GM20000 (cell line): ENCODE data around the gene BMP8A.
A peak's percentile ranks its signal among the peaks of the same experiment; 100 is the strongest.
"Not testable (repeated sequence)": the region's sequence is repeated elsewhere in the genome, so short reads cannot be mapped to it uniquely, and the experiment has no call there.

Experiments used
- DNase-seq: peaks from one replicate; pipeline ENCODE4 v3.0.0; 2012; ENCODE audit warnings: low spot score
- CTCF ChIP-seq: IDR thresholded peaks from 2 replicates; pipeline ENCODE4 v1.5.1; 2012; ENCODE audit warnings: mild to moderate bottlenecking, control low read depth; ENCODE audit errors: extremely low read depth, missing control alignments

BMP8A gene

GRCh38 chr1:39522221-39522620 lies 30.8 kb downstream of the BMP8A start:
- DNase-seq, result not testable (repeated sequence)

GRCh38 chr1:39522661-39523567 lies 31.5 kb downstream of the BMP8A start:
- DNase-seq, result no peak
- no peak for TF ChIP-seq CTCF

DNA sequence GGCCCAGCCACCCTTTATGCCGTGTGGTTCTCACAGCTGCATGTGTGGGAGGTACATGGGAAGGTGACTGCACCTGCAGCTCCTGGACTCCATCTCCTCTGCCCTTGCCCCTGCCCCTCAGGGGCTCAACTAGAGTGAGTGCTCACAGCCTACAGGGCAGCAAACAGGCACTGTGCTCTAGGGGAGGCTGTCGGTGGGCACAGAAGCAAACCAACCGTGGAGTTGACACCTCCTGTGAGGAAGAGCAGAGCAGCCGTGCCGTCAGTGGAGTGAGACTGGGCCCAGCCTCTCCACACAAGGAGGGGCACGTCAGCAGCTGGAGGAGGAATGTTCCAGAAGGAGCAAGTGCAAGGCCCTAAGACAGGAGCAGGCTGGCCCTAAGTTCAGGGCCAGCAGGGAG lies 32.7 kb downstream of the BMP8A start:
- no peak for TF ChIP-seq CTCF
- no peak for DNase-seq

DNA sequence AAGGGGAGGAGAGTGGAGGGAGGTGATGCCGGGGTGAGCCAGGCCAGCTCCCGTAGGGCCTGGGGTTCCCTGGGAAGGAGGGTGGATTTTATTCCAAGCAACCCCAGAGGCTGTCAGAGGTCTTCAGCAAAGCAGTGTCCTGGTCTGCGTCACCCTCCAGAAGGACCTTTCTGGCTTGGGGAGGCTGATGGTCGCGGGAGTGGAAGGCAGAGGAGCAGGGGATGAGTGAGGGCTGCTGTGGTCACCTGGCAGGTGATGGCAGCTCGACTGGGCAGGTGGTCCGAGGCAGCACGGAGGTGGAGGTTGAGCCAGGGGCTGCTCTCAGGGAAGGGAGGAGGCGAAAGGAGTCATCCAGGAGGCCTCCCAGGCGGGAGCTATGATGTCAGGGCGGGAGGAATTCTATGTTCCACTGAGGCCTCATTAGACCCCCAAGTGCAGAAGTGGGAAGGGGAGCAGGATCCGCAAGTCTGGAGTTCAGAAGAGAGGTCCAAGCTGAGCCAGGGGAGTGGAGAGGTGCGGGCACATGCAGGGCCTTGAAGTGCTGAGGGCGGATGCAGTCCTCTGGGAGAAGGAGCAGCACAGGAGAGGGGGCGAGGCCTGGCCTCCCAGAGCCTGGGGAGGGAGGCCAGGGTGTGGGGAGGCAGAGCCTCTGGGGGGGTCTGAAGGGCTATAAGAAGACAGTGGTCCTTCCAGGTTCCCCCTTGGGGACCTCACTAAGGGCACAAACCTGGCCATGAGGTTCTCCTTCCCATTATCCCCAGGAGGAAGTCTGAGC lies 33.3 kb downstream of the BMP8A start:
- no peak for TF ChIP-seq CTCF

DNA sequence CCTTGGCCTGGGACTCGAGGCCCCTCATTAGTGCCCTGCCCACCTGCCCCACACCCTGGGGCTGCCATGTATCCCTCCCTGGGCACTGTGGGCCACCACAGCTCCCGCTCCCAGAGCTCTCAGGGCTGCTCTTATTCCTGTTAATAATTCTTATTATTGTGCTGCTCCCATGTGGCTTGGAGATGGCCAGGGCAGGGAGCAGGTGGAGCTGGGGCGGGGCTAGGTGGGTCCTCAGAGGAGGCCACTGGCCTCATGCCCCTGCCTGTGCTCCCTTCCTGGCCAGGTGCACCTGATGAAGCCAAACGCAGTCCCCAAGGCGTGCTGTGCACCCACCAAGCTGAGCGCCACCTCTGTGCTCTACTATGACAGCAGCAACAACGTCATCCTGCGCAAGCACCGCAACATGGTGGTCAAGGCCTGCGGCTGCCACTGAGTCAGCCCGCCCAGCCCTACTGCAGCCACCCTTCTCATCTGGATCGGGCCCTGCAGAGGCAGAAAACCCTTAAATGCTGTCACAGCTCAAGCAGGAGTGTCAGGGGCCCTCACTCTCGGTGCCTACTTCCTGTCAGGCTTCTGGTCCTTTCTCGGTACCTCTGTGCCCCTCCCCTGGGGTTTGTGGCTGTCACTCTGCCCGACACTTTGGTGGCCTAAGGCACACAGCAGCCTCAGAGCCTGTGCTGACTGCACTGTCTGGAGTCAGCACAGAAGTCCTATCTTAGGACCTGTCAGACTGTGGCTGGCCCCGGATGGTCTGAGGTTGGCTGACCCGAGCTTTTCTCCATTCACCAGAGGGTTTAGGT lies 34.1 kb downstream of the BMP8A start:
- peak; percentile 69 for DNase-seq
- no peak for TF ChIP-seq CTCF

More for the DNA sequence above, 33.3 kb downstream of the BMP8A start:
- DNase-seq, result no peak

DNA sequence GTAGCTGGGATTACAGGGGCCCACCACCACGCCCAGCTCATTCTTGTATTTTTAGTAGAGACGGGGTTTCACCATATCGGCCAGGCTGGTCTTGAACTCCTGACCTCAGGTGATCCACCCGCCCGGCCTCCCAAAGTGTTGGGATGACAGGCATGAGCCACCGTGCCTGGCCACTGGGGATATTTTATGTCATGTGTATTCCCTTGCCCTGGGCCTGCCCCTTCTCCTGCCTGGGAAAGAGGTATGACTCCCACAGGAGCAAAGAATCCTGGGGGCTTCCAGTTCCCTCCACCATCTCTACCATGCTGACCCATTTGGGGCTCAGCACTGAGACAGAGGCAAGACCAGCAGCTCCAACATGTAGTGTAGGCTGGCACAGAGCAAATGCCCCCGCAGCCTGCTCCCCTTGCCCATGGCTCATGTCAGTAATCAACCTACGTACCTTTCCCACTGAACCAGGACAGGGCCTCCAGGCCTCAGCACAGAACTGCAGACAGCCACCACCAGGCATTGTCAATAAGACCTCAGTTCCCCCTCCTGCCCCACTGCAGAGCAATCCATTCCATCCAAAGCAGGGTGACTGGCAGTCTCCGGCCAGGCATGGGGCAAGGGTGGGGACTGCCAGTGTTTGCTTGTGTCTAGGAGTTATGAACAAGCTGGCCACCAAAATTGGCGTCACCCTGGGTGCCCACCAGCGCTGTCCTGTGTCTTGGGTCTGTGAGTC lies 35.2 kb downstream of the BMP8A start:
- no peak for TF ChIP-seq CTCF
- no peak for DNase-seq

DNA sequence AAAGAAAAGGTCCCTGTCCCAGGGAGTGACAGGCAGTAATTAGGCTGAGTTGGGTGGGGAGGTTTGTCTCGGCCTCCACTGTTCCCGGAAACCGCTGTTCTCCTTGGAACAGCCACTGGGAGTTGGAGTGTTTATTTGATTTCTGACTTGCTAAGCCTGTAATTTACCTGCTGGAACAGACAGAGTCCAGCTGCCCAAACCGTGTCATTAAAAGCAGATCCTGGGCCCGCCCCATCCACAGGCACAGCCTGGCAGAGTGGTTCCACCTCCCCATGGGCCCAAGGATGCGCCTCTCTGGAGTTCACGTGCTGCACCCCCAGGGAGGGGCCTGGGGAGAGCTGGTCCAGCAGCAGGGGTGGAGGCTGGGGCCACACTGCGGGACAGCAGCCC lies 35.7 kb downstream of the BMP8A start:
- not testable (repeated sequence) for DNase-seq
